NCI-H2107 (cell line): ENCODE data around the gene LRRC61.

ENCODE experiments used
- DNase-seq: peaks from one replicate; lab custom pipeline; 2025; lab: John Stamatoyannopoulos, UW

The LRRC61 gene

GRCh38 chr7:150356265-150356897, 33.2 kb downstream of the LRRC61 start:
- peak; percentile 37 for DNase-seq

GRCh38 chr7:150357270-150357669, 34.1 kb downstream of the LRRC61 start:
- DNase-seq = no peak

GRCh38 chr7:150357771-150358427, 34.7 kb downstream of the LRRC61 start:
- DNase-seq = no peak

GRCh38 chr7:150358433-150358832, 35.3 kb downstream of the LRRC61 start:
- DNase-seq = no peak

- DNase-seq = no peak
These were observed 36.0 kb downstream of the LRRC61 start for GRCh38 chr7:150358988-150359621.

GRCh38 chr7:150359622-150360362, 36.6 kb downstream of the LRRC61 start:
- no peak for DNase-seq

GRCh38 chr7:150360363-150361058, 37.4 kb downstream of the LRRC61 start:
- DNase-seq = no peak

- no peak for DNase-seq
These were observed 38.2 kb downstream of the LRRC61 start for GRCh38 chr7:150361402-150361801.

GRCh38 chr7:150361807-150362621, 38.9 kb downstream of the LRRC61 start:
- no peak for DNase-seq

GRCh38 chr7:150363370-150363769, 40.2 kb downstream of the LRRC61 start:
- DNase-seq = no peak

GRCh38 chr7:150363872-150364271, 40.7 kb downstream of the LRRC61 start:
- no peak for DNase-seq

GRCh38 chr7:150365194-150365593, 42.0 kb downstream of the LRRC61 start:
- no peak for DNase-seq

GRCh38 chr7:150365673-150366398, 42.7 kb downstream of the LRRC61 start:
- no peak for DNase-seq

GRCh38 chr7:150367677-150368095, 44.5 kb downstream of the LRRC61 start:
- no peak for DNase-seq

GRCh38 chr7:150368096-150368883, 45.1 kb downstream of the LRRC61 start, which contains the start of gene REPIN1:
Gene REPIN1, plus strand, starts transcription at chr7:150368822. Its CDS starts 890 bp downstream, at chr7:150369712.
- peak; percentile 94 for DNase-seq

- DNase-seq = no peak
These were observed 46.0 kb downstream of the LRRC61 start for GRCh38 chr7:150368884-150369747.

- DNase-seq = no peak
These were observed 46.8 kb downstream of the LRRC61 start for GRCh38 chr7:150369748-150370501.

GRCh38 chr7:150370612-150371071, 47.5 kb downstream of the LRRC61 start:
- no peak for DNase-seq
